ENCODE results near the gene RGS12.

DNA sequence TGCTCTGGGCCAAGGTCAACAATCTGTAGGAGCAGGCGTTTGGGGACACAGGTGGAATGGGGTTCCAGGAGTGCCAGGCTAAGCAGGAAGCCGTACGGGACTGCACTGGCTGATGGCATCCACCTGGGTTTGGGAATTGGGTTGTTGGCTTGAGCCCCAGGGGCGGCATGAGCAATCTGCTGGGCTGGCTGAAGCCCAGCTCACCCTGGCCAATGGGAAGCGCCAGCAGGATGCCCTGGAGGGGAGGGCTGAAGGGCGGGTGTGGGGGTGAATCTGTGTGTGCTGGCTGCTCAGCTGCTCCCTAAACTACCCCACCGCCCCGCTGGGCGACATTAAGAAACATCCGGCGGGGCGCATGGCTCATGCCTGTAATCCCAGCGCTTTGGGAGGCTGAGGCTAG, 8.9 kb upstream of the RGS12 start:
- TF ChIP-seq POLR2A (IDR thresholded peaks at IDR 0.05) (no peak), EP300 (IDR thresholded peaks at IDR 0.05; ENCODE audit: low read depth) (no peak), POLR2AphosphoS5 (IDR thresholded peaks at IDR 0.05) (no peak)
- TF ChIP-seq, protein P1, sequence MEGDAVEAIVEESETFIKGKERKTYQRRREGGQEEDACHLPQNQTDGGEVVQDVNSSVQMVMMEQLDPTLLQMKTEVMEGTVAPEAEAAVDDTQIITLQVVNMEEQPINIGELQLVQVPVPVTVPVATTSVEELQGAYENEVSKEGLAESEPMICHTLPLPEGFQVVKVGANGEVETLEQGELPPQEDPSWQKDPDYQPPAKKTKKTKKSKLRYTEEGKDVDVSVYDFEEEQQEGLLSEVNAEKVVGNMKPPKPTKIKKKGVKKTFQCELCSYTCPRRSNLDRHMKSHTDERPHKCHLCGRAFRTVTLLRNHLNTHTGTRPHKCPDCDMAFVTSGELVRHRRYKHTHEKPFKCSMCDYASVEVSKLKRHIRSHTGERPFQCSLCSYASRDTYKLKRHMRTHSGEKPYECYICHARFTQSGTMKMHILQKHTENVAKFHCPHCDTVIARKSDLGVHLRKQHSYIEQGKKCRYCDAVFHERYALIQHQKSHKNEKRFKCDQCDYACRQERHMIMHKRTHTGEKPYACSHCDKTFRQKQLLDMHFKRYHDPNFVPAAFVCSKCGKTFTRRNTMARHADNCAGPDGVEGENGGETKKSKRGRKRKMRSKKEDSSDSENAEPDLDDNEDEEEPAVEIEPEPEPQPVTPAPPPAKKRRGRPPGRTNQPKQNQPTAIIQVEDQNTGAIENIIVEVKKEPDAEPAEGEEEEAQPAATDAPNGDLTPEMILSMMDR (IDR thresholded peaks at IDR 0.05): no peak
